ENCODE measurements around the gene IL13RA2.

The IL13RA2 gene

DNA sequence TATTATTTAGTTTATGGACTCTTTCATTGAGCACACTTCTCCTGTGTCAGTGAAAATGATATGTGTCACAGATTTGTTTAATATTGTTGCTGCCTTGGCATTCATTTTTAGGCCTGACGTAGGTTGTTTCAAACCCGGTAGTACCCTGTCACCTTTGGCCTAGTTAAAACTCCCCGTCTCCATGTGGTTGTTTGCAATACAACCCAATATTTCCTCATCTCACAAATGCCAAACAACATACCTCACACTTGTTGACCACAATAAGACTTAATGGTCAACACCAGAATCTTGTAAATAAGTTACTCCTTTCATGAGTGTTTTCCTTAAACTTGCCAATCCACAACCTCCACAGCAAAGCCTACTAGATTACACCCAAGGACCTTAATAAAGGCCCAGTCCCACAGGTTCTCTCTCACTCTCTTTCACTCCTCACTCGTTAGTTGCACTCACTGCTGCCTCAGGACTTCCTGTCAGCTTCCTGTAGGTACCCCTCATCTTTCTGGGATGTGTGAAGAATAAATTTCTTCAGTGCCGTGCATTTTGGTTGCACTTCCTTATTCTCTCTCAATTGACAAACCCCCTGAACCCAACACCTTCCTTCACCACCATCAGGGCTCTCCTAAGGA lies 31.3 kb downstream of the IL13RA2 start:
- H3K27ac ChIP-seq (ENCODE audit: low read length), result no peak overlapping the region
- H3K9me3 ChIP-seq (ENCODE audit: control insufficient read depth in 1 of 2, low read length in 2 of 2), result no peaks in the 10 kb centered on the region
- no peaks in the 10 kb centered on the region for H3K4me1 ChIP-seq (ENCODE audit: control insufficient read depth in 1 of 2, insufficient read depth in 2 of 2, low read length in 2 of 2)
- H3K27me3 ChIP-seq (ENCODE audit: low read depth, low read length), result no peaks in the 10 kb centered on the region
- H3K4me3 ChIP-seq (ENCODE audit: low read depth in 1 of 2, low read length in 2 of 2), result no peak overlapping the region
- H3K36me3 ChIP-seq (ENCODE audit: control insufficient read depth in 1 of 2, insufficient read depth in 2 of 2, low read length in 2 of 2), result no peaks in the 10 kb centered on the region

DNA sequence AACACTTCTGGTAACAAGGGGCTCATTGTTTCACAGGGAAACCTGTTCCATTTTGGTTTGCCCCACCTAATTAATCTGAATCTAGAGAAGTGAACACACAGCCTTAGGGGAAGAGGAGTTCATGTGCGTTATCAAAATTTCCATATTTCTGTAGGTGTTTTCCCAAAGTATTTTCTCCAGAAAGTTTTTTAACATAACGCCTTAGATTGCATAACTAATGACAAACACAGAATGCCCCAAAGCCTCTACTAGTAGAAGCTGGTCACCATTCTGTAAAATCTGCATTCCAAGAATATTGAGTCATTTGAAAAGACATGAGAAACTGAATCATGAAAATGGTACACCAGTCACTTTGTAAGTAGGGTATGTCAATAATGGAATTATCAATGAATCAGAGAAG lies 41.1 kb downstream of the IL13RA2 start:
- H3K27ac ChIP-seq (ENCODE audit: low read length), result no peak overlapping the region
- no peaks in the 10 kb centered on the region for H3K4me1 ChIP-seq (ENCODE audit: control insufficient read depth in 1 of 2, insufficient read depth in 2 of 2, low read length in 2 of 2)

DNA sequence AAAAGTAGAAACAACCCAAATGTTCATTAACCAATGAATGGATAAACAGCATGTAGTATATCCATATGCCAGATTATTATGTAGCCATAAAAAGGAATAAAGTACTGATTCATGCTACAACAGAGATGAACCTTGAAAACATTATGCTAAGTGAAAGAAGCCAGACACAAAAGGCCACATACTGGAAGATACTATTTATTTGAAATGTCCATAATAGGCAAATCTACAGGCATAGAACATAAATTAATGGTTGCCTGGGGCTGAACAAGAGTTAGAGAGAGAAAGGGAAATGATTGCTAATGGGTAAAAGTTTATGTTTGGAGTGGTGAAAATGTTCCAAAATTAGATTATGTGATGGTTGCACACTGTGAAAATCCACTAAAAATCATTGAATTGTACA lies 44.4 kb downstream of the IL13RA2 start:
- H3K4me1 ChIP-seq (ENCODE audit: control insufficient read depth in 1 of 2, insufficient read depth in 2 of 2, low read length in 2 of 2), result no peaks in the 10 kb centered on the region
- H3K27ac ChIP-seq (ENCODE audit: low read length), result no peak overlapping the region
- H3K36me3 ChIP-seq (ENCODE audit: control insufficient read depth in 1 of 2, insufficient read depth in 2 of 2, low read length in 2 of 2), result no peaks in the 10 kb centered on the region
- no peaks in the 10 kb centered on the region for H3K27me3 ChIP-seq (ENCODE audit: low read depth, low read length)
- H3K9me3 ChIP-seq (ENCODE audit: control insufficient read depth in 1 of 2, low read length in 2 of 2), result no peaks in the 10 kb centered on the region
- H3K4me3 ChIP-seq (ENCODE audit: low read depth in 1 of 2, low read length in 2 of 2), result no peak overlapping the region

More for the DNA sequence above, 41.1 kb downstream of the IL13RA2 start:
- H3K9me3 ChIP-seq (ENCODE audit: control insufficient read depth in 1 of 2, low read length in 2 of 2), result no peaks in the 10 kb centered on the region
- no peak overlapping the region for H3K4me3 ChIP-seq (ENCODE audit: low read depth in 1 of 2, low read length in 2 of 2)
- H3K36me3 ChIP-seq (ENCODE audit: control insufficient read depth in 1 of 2, insufficient read depth in 2 of 2, low read length in 2 of 2), result no peaks in the 10 kb centered on the region
- no peaks in the 10 kb centered on the region for H3K27me3 ChIP-seq (ENCODE audit: low read depth, low read length)

DNA sequence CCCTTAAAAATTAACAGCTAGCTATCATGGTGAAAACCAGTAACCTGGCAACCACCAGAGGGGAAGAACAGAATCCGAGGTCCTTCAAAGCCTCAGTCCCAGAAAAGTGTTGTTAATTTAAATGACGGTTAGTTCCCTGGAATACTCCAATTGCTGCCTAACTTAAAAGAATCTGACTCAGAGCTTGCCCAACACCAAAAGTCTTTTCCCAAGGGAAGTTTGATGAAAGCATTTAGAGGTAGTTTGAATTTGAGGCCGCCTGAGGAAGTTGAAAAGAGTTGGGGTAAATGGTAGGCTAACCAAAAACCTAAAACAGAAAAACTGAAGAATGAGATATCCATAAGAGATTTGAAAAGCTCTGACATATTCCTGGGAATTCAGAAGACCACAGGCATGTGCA lies 46.6 kb downstream of the IL13RA2 start:
- no peaks in the 10 kb centered on the region for H3K4me1 ChIP-seq (ENCODE audit: control insufficient read depth in 1 of 2, insufficient read depth in 2 of 2, low read length in 2 of 2)
- no peaks in the 10 kb centered on the region for H3K36me3 ChIP-seq (ENCODE audit: control insufficient read depth in 1 of 2, insufficient read depth in 2 of 2, low read length in 2 of 2)
- no peak overlapping the region for H3K27ac ChIP-seq (ENCODE audit: low read length)
- H3K9me3 ChIP-seq (ENCODE audit: control insufficient read depth in 1 of 2, low read length in 2 of 2), result no peaks in the 10 kb centered on the region
- H3K27me3 ChIP-seq (ENCODE audit: low read depth, low read length), result no peaks in the 10 kb centered on the region
- no peak overlapping the region for H3K4me3 ChIP-seq (ENCODE audit: low read depth in 1 of 2, low read length in 2 of 2)

DNA sequence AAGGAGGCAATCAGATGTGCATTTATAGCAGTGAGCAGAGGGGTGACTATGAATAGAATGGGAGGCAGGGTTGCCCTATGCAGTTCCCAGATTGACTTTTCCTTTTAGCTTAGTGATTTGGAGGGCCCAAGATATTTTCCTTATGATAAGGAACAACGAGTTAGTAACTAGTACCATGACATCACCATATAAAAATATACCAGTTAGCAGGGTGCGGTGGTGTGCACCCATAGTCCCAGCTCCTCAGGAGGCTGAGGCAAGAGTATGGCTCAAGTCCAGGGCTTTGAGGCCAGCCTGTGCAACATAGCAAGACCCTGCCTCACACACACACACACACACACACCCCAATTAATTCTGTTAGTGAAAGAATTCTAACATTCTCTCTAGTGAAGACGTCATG lies 53.0 kb downstream of the IL13RA2 start:
- Histone ChIP-seq H3K9me3 (ENCODE audit: control insufficient read depth in 1 of 2, low read length in 2 of 2) (no peaks in the 10 kb centered on the region), H3K4me1 (ENCODE audit: control insufficient read depth in 1 of 2, insufficient read depth in 2 of 2, low read length in 2 of 2) (no peaks in the 10 kb centered on the region), H3K36me3 (ENCODE audit: control insufficient read depth in 1 of 2, insufficient read depth in 2 of 2, low read length in 2 of 2) (no peaks in the 10 kb centered on the region), H3K27ac (ENCODE audit: low read length) (no peak overlapping the region), H3K27me3 (ENCODE audit: low read depth, low read length) (no peaks in the 10 kb centered on the region), H3K4me3 (ENCODE audit: low read depth in 1 of 2, low read length in 2 of 2) (no peak overlapping the region)

DNA sequence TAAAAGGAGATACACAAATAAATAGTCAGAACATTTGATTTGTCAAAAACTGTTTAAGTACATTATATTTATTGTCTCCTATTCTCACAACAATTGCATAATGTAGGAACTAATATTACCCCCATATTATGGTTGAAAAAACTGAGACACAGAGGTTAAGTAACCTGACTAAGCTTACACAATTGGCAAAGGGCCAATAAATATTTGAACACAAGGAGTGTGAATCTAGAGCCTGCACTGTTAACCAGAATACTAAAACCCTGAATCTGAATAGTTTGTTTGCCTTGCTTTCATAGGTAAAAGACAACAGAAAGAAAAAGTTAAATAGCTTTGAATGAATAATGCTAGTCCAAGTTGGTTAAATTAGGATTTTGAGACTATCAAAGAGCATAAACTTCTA lies 55.2 kb downstream of the IL13RA2 start:
- Histone ChIP-seq H3K27ac (ENCODE audit: low read length) (no peak overlapping the region), H3K4me1 (ENCODE audit: control insufficient read depth in 1 of 2, insufficient read depth in 2 of 2, low read length in 2 of 2) (no peaks in the 10 kb centered on the region), H3K27me3 (ENCODE audit: low read depth, low read length) (no peaks in the 10 kb centered on the region), H3K4me3 (ENCODE audit: low read depth in 1 of 2, low read length in 2 of 2) (no peak overlapping the region), H3K9me3 (ENCODE audit: control insufficient read depth in 1 of 2, low read length in 2 of 2) (no peaks in the 10 kb centered on the region), H3K36me3 (ENCODE audit: control insufficient read depth in 1 of 2, insufficient read depth in 2 of 2, low read length in 2 of 2) (no peaks in the 10 kb centered on the region)

DNA sequence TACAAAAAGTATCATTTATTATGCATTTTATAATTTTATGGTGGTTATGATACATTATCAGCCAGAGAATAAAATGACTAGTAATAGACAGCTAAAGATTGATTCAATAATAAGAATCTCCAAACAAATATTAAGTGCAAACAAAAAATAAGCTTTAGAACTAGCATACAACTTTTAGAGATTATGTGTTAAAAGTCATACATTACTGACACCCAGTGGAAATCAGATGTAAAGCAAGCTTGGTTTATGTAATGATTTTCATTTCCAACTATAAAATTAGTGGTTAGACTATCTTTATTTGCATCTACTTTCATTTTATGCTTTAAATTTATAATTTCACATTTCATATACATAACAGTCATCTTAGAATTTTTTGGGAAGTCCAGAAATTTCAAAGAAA lies 57.7 kb downstream of the IL13RA2 start:
- no peaks in the 10 kb centered on the region for H3K4me1 ChIP-seq (ENCODE audit: control insufficient read depth in 1 of 2, insufficient read depth in 2 of 2, low read length in 2 of 2)
- H3K4me3 ChIP-seq (ENCODE audit: low read depth in 1 of 2, low read length in 2 of 2), result no peak overlapping the region
- H3K27me3 ChIP-seq (ENCODE audit: low read depth, low read length), result no peaks in the 10 kb centered on the region
- no peak overlapping the region for H3K27ac ChIP-seq (ENCODE audit: low read length)
- H3K9me3 ChIP-seq (ENCODE audit: control insufficient read depth in 1 of 2, low read length in 2 of 2), result no peaks in the 10 kb centered on the region
- no peaks in the 10 kb centered on the region for H3K36me3 ChIP-seq (ENCODE audit: control insufficient read depth in 1 of 2, insufficient read depth in 2 of 2, low read length in 2 of 2)

Measured in muscle layer of duodenum (tissue), 2 donors.